Dermis blood vessel endothelial cell (primary cell): ENCODE measurements around the gene GUF1. TPM values are rescaled to one million over a fixed set of nuclear protein-coding genes. Genes with fewer than 3 reads are reported as not detected.

Experiments used
- DNase-seq: peaks from one replicate; pipeline ENCODE4 v3.0.0; 2010
- total RNA-seq: library from RNA; depleted of rRNA; stranded (reverse); fragments of >200 nt; gene quantifications from 2 replicates; pipeline ENCODE4 v1.2.3, GENCODE V29; 2014

GUF1 gene, protein sequence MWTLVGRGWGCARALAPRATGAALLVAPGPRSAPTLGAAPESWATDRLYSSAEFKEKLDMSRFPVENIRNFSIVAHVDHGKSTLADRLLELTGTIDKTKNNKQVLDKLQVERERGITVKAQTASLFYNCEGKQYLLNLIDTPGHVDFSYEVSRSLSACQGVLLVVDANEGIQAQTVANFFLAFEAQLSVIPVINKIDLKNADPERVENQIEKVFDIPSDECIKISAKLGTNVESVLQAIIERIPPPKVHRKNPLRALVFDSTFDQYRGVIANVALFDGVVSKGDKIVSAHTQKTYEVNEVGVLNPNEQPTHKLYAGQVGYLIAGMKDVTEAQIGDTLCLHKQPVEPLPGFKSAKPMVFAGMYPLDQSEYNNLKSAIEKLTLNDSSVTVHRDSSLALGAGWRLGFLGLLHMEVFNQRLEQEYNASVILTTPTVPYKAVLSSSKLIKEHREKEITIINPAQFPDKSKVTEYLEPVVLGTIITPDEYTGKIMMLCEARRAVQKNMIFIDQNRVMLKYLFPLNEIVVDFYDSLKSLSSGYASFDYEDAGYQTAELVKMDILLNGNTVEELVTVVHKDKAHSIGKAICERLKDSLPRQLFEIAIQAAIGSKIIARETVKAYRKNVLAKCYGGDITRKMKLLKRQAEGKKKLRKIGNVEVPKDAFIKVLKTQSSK
- total RNA-seq: 8.7 and 20.3 TPM in 2 replicates

DNA sequence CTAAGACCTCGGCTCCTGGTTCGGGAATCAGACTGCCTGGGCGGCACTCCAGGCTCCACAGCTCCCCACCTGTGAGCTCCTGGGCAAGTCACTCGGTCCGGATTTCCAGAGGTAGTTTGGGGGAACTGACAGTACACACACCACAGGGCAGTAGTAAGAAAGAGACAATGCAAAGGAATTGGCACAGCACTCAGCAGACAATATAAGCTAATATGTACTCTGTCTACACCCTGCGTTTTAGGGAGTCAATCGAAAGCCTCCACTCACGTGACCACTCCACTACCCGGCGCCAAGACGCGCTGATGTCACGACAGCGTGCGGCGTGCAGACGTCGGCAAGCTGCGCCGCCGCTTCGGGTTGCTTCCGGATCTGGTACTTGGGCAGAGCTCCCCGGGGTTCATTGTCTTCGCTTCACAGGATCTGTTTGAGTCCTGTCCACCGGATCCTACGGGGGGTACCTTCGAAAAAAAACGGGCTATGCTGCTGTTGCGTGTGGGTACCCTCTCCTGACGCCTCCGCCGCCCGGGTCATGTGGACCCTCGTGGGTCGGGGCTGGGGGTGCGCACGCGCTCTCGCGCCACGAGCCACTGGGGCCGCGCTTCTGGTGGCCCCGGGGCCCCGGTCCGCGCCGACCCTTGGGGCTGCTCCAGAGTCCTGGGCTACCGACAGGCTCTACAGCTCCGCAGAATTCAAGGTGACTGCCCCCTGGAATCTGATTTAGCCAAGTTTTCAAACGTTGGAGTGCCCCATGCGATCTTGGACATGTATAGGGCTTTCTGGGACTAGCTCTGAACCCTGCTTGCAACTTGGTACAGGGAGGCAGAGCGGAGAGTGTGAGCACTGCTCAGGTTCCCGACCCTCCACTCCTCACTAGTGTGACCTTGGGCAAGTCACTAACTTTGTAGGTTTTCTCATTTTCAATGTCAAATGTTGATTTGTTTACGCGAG is at the start of gene GUF1:
GUF1 (plus strand) TSS at position 327 of the 948 bp plus-strand sequence; CDS start at position 530, 203 bp downstream.
- DNase-seq: peak; percentile 95

DNA sequence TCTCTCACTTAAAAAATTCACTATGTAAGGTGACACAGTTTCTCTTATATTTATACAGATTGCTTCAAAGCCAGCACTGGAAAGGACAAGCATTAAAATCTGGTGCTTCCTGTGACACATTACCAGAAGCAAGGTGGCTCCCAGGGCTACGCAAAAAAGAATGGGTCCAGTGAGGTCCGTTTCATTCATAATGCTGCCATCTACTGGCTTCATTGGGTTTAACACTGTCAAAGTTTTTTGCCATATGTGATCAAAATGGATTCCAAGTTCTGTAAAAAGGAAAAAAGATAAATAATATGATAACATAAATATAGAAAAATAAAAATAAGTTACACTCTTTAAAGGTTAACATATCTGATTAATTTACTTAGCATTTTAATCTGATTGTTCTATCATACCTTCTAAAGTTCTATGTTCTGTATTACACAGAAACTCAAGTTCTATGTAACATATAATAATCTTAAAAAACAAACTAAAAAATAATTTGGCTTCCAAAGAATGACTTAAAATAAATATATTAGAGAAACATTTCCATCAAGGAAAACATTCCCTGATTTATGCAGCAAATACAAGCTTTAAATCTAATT is 48.8 kb upstream of the GUF1 start:
- peak; percentile 74 for DNase-seq

- DNase-seq: no peak
These were observed 46.1 kb upstream of the GUF1 start for GRCh38 chr4:44632089-44632488.

DNA sequence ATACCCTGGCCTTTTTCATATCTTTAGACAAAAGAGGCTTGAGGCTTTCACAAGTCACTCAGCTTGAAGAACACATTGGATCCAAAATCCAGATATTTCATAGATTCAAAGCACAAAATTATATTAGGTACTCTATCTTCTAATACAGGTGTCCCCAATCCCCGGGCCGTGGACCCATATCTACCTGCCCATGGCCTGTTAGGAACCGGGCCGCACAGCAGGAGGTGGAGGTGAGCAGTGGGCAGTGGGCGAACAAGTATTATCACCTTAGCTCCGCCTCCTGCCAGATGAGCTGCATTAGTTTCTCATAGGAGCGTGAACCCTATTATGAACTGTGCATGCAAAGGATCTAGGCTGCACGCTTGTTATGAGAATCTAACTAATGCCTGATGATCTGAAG is 45.5 kb upstream of the GUF1 start:
- no peak for DNase-seq

GRCh38 chr4:44638091-44638490 is 40.1 kb upstream of the GUF1 start:
- DNase-seq: no peak

GRCh38 chr4:44646151-44646550 is 32.1 kb upstream of the GUF1 start:
- no peak for DNase-seq

GRCh38 chr4:44651425-44651824 is 26.8 kb upstream of the GUF1 start, which contains the start of gene YIPF7:
YIPF7 (minus strand) TSS chr4:44651625; CDS start chr4:44650100, 1,525 bp downstream.
- DNase-seq: no peak

- no peak for DNase-seq
These were observed 26.2 kb upstream of the GUF1 start for GRCh38 chr4:44652002-44652401.

- DNase-seq: no peak
These were observed 17.8 kb upstream of the GUF1 start for GRCh38 chr4:44660396-44660795.

DNA sequence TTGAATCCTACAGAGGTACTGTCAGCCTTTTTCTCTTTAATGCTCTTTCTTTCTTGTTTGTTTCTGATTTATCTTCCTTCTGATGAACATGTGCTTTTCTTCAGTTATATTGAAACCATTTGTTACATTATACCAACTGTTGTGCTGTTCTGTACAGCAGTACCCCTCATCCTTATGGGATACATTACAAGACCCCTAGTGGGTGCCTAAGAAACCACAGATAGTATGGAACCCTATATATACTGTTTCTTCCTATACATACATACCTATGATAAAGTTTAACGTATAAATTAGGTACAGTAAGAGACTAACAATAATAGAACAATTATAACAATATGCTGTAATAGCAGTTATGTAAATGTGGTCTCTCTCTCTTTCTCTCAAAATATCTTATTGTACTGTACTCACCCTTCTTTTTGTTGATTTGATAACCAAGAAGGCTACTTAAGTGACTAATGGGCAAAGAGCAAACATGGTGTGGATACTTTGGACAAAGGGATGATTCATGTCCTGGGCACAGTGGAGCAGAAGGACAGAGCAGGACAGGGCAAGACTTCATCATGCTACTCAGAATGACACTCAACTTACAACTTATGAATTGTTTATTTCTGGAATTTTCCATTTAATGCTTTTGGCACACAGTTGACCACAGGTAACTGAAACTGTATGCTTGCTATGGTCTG is 16.1 kb upstream of the GUF1 start:
- no peak for DNase-seq

- DNase-seq: no peak
These were observed 15.6 kb upstream of the GUF1 start for GRCh38 chr4:44662623-44663005.

- no peak for DNase-seq
These were observed 14.5 kb upstream of the GUF1 start for GRCh38 chr4:44663539-44664263.

- DNase-seq: peak; percentile 18
These were observed 9.7 kb upstream of the GUF1 start for GRCh38 chr4:44668526-44668925.

- no peak for DNase-seq
These were observed 7.6 kb upstream of the GUF1 start for GRCh38 chr4:44670506-44671199.

DNA sequence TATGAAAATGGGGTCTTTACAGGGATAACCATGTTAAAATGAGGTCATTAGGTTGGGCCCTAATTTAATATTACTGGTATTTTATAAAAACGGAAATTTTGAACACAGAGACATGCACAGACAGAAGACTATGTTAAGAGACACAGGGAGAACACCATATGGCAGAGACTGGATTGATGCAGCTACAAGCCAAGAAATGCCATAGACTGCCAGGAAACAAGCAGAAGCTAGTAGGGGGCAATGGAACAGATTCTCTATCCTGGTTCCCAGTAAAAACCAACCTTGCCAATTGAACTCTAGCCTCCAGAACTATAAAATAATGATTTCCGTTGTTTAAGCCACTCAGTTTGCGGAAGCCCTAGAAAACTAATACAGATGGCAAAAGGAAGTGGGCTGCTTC is 6.6 kb upstream of the GUF1 start:
- DNase-seq: no peak

- no peak for DNase-seq
These were observed 3.7 kb upstream of the GUF1 start for GRCh38 chr4:44674471-44674870.

DNA sequence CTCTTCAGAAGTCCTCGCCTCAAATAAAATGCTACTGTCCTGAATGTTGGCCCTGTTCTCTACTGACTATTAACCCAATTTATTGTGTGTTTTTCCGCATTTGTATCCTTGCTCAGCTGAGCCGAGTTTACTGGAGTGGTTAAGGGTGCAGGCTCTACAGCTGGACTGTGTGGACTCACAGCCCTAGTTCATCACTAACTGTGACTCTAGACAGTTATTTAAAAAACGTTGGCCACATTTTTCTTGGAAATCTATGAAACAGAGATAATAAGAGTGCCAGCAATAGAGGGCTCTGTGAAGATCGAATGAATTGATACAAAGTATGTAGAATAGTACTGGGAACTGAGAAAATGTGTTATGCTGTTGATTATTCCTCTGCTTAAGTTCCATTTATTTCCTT is 2.9 kb upstream of the GUF1 start:
- DNase-seq: no peak

GRCh38 chr4:44679060-44679459 is 840 bp downstream of the GUF1 start:
- DNase-seq: no peak

- no peak for DNase-seq
These were observed 6.4 kb downstream of the GUF1 start for GRCh38 chr4:44684648-44685047.

DNA sequence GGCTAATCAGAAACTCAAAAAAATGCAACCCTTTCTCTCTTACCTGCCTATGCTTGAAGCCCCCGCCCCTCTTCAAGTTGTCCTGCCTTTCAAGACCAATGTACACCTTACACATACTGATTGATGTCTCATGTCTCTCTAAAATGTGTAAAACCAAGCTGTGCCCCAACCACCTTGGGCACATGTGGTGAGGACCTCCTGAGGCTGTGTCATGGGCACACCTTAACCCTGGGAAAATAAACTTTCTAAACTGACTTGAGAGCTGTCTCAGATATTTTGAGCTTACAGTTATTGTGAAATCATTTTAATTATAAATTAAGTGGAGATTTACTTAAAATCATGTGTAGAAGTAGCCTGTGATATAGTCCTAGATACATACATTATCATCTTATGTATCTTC is 22.2 kb downstream of the GUF1 start:
- no peak for DNase-seq

- DNase-seq: no peak
These were observed 22.8 kb downstream of the GUF1 start for GRCh38 chr4:44701037-44701436.
